ENCODE measurements around the gene RARS1. TPM values are rescaled to one million over a fixed set of nuclear protein-coding genes. Genes with fewer than 3 reads are reported as not detected.

Gene RARS1
- total and polyA plus RNA-seq, 3 donors from 2014 or later, result 36.1 to 83.4 (median 73.3) TPM

GRCh38 chr5:168557389-168557788 lies 71.1 kb downstream of the RARS1 start:
- Histone ChIP-seq H3K9me3 (no peaks in the 10 kb centered on the region), H3K4me1 (no peaks in the 10 kb centered on the region), H3K27ac (no peak overlapping the region), H3K4me3 (no peak overlapping the region), H3K36me3 (ENCODE audit: low read depth, missing control alignments) (no peaks in the 10 kb centered on the region), H3K27me3 (no peaks in the 10 kb centered on the region)
- intact Hi-C loops (cut with DNase I; ENCODE audit: low total_unique reads), result no loop called here
- 93 to 94% methylated on average over 2 of the region's 2 CpGs for WGBS, 2 donors
- TF ChIP-seq POLR2A (IDR thresholded peaks at IDR 0.05), result no peak
- DNase-seq, result no peak

- intact Hi-C loops (cut with DNase I; ENCODE audit: low total_unique reads), result no loop called here
- Histone ChIP-seq H3K4me3 (no peak overlapping the region), H3K27ac (no peak overlapping the region), H3K36me3 (ENCODE audit: low read depth, missing control alignments) (no peaks in the 10 kb centered on the region), H3K9me3 (no peaks in the 10 kb centered on the region), H3K27me3 (no peaks in the 10 kb centered on the region), H3K4me1 (no peaks in the 10 kb centered on the region)
- 55 to 58% methylated on average over 2 of the region's 2 CpGs for WGBS, 2 donors
- DNase-seq, result no peak
- TF ChIP-seq POLR2A (IDR thresholded peaks at IDR 0.05) (no peak), CTCF (IDR thresholded peaks at IDR 0.05) (no peak)
These were observed 76.0 kb downstream of the RARS1 start for GRCh38 chr5:168562279-168562678.

- no peaks in the 10 kb centered on the region for H3K9me3 ChIP-seq
- intact Hi-C loops (cut with DNase I; ENCODE audit: low total_unique reads), result no loop called here
- H3K4me3 ChIP-seq, result no peak overlapping the region
- no peak overlapping the region for H3K27ac ChIP-seq
- no peaks in the 10 kb centered on the region for H3K4me1 ChIP-seq
- TF ChIP-seq CTCF (IDR thresholded peaks at IDR 0.05), result no peak
- no peak for TF ChIP-seq POLR2A (IDR thresholded peaks at IDR 0.05)
- no peaks in the 10 kb centered on the region for H3K36me3 ChIP-seq (ENCODE audit: low read depth, missing control alignments)
- no peaks in the 10 kb centered on the region for H3K27me3 ChIP-seq
- DNase-seq, result no peak
- 88 to 93% methylated on average over 1 of the region's 1 CpG for WGBS, 2 donors
These were observed 77.7 kb downstream of the RARS1 start for GRCh38 chr5:168563959-168564358.

- Histone ChIP-seq H3K9me3 (no peaks in the 10 kb centered on the region), H3K36me3 (ENCODE audit: low read depth, missing control alignments) (no peaks in the 10 kb centered on the region), H3K27ac (no peak overlapping the region), H3K4me3 (no peak overlapping the region), H3K27me3 (no peaks in the 10 kb centered on the region), H3K4me1 (no peaks in the 10 kb centered on the region)
- TF ChIP-seq POLR2A (IDR thresholded peaks at IDR 0.05) (no peak), CTCF (IDR thresholded peaks at IDR 0.05) (no peak)
- no peak for DNase-seq
- WGBS, 2 donors, result 94 to 97% methylated on average over 6 of the region's 6 CpGs
- intact Hi-C loops (cut with DNase I; ENCODE audit: low total_unique reads), result no loop called here
These were observed 82.5 kb downstream of the RARS1 start for GRCh38 chr5:168568738-168569137.

Small RNAs within 50 kb of the gene (microRNA-seq; reads per million reads assigned to microRNA genes)
- gene MIR103A1 (ENCODE audit: borderline number of aligned reads in 2 of 2, borderline replicate concordance in 1 of 2) (0 reads per million in 2 donors), gene MIR103B1 (ENCODE audit: borderline number of aligned reads in 2 of 2, borderline replicate concordance in 1 of 2) (0 reads per million in 2 donors)

Small RNAs within 50 kb of the gene (small RNA-seq; reads per million reads assigned to genes)
- 0.09 to 0.27 reads per million in 2 donors for gene MIR103A1

Other genes with a start within 250 kb of the RARS1 start
- 1 to 10 TPM; 3.7 to 5.6 TPM for gene WWC1, start 194.8 kb upstream of the RARS1 start, total RNA-seq
- gene WWC1, start 194.8 kb upstream of the RARS1 start, polyA plus RNA-seq (ENCODE audit: insufficient read depth, low read depth, low replicate concordance), result 6.0 TPM
- 10 to 100 TPM in 1 of 2 donors, 1 to 10 TPM in 1; 6.4 to 11.5 TPM for gene FBLL1, start 42.8 kb downstream of the RARS1 start, total RNA-seq
- 12.4 TPM for gene FBLL1, start 42.8 kb downstream of the RARS1 start, polyA plus RNA-seq (ENCODE audit: insufficient read depth, low read depth, low replicate concordance)
- gene PANK3, start 92.9 kb downstream of the RARS1 start, total RNA-seq, result 10 to 100 TPM; 44.9 to 50.0 TPM
- 25.2 TPM for gene PANK3, start 92.9 kb downstream of the RARS1 start, polyA plus RNA-seq (ENCODE audit: insufficient read depth, low read depth, low replicate concordance)

All from testis (tissue), 3 donors.